Neural progenitor cell (in vitro differentiated cells): ENCODE measurements around the gene FAM89A. TPM values are rescaled to one million over a fixed set of nuclear protein-coding genes. Genes with fewer than 3 reads are reported as not detected.
A peak's percentile ranks its signal among the peaks of the same experiment; 100 is the strongest.

Source experiments
- DNase-seq: peaks from one replicate; pipeline ENCODE4 v3.0.0-alpha.2; 2016; ENCODE audit warnings: low spot score
- H2AFZ ChIP-seq: fragments of 200-600 bp; sonication (generic); replicated peaks from 2 replicates; pipeline ENCODE4 v1.6.1; 2016; ENCODE audit warnings: antibody characterized with exemption
- H3F3A ChIP-seq: fragments of 200-600 bp; sonication (generic); 2 replicates; pipeline ENCODE4 v1.6.1; 2016; ENCODE audit warnings: antibody characterized with exemption, low read depth
- H3K27ac ChIP-seq: fragments of 200-600 bp; sonication (generic); 2 replicates; pipeline ENCODE4 v1.5.1; 2016; ENCODE audit warnings: mild to moderate bottlenecking
- H3K27me3 ChIP-seq: fragments of 200-600 bp; sonication (generic); 2 replicates; pipeline ENCODE4 v1.6.1; 2016; ENCODE audit warnings: mild to moderate bottlenecking, moderate library complexity
- H3K36me3 ChIP-seq: fragments of 200-600 bp; sonication (generic); 2 replicates; pipeline ENCODE4 v1.5.1; 2016
- H3K4me1 ChIP-seq: fragments of 200-600 bp; sonication (generic); 2 replicates; pipeline ENCODE4 v1.6.1; 2016; ENCODE audit warnings: mixed run types
- H3K4me2 ChIP-seq: fragments of 200-600 bp; sonication (generic); 2 replicates; pipeline ENCODE4 v1.6.1; 2016
- H3K4me3 ChIP-seq: fragments of 200-600 bp; sonication (generic); 2 replicates; pipeline ENCODE4 v1.5.1; 2016
- H3K79me2 ChIP-seq: fragments of 200-600 bp; sonication (generic); 2 replicates; pipeline ENCODE4 v1.6.1; 2016; ENCODE audit warnings: low read depth
- H3K9ac ChIP-seq: fragments of 200-600 bp; sonication (generic); 2 replicates; pipeline ENCODE4 v1.6.1; 2016
- H3K9me3 ChIP-seq: fragments of 200-600 bp; sonication (generic); 2 replicates; pipeline ENCODE4 v1.5.1; 2016; ENCODE audit warnings: low read depth
- H4K20me1 ChIP-seq: fragments of 200-600 bp; sonication (generic); 2 replicates; pipeline ENCODE4 v1.6.1; 2016; ENCODE audit warnings: low read depth
- H3K27ac Mint-ChIP-seq: 3 replicates; pipeline ENCODE4 v1.8.0; 2021; ENCODE audit warnings: mixed read lengths
- H3K27me3 Mint-ChIP-seq: 2 replicates; pipeline ENCODE4 v1.8.0; 2022; ENCODE audit warnings: low read depth, mild to moderate bottlenecking, inconsistent platforms, moderate library complexity, mixed read lengths; ENCODE audit not compliant: insufficient read depth
- H3K36me3 Mint-ChIP-seq: 3 replicates; pipeline ENCODE4 v1.8.0; 2021; ENCODE audit warnings: mixed read lengths
- H3K4me1 Mint-ChIP-seq: 3 replicates; pipeline ENCODE4 v1.8.0; 2021; ENCODE audit warnings: mixed read lengths
- H3K4me3 Mint-ChIP-seq: 3 replicates; pipeline ENCODE4 v1.8.0; 2021; ENCODE audit warnings: mild to moderate bottlenecking, moderate library complexity, mixed read lengths
- H3K9me3 Mint-ChIP-seq: 3 replicates; pipeline ENCODE4 v1.8.0; 2020; ENCODE audit warnings: mixed read lengths
- EZH2 ChIP-seq: fragments of 200-600 bp; sonication (generic); IDR thresholded peaks from 2 replicates; pipeline ENCODE4 v1.6.1; 2017; ENCODE audit warnings: antibody characterized with exemption, mild to moderate bottlenecking, moderate library complexity
- EZH2phosphoT487 ChIP-seq: fragments of 200-600 bp; sonication (generic); IDR thresholded peaks from 2 replicates; pipeline ENCODE4 v1.6.1; 2017; ENCODE audit warnings: antibody characterized with exemption
- total RNA-seq: library from RNA; depleted of rRNA; stranded (reverse); fragments of >200 nt; gene quantifications from 2 replicates; pipeline ENCODE4 v1.2.3, GENCODE V29; 2015; ENCODE audit warnings: low replicate concordance
- TF ChIP-seq, protein P1 (sequence below): fragments of 200-600 bp; sonication (generic); IDR thresholded peaks from 2 replicates; pipeline ENCODE4 v1.5.1; 2017; ENCODE audit warnings: antibody characterized with exemption, mild to moderate bottlenecking

The FAM89A gene
- total RNA-seq, 1 donor from 2014 or later: 2.1 TPM

DNA sequence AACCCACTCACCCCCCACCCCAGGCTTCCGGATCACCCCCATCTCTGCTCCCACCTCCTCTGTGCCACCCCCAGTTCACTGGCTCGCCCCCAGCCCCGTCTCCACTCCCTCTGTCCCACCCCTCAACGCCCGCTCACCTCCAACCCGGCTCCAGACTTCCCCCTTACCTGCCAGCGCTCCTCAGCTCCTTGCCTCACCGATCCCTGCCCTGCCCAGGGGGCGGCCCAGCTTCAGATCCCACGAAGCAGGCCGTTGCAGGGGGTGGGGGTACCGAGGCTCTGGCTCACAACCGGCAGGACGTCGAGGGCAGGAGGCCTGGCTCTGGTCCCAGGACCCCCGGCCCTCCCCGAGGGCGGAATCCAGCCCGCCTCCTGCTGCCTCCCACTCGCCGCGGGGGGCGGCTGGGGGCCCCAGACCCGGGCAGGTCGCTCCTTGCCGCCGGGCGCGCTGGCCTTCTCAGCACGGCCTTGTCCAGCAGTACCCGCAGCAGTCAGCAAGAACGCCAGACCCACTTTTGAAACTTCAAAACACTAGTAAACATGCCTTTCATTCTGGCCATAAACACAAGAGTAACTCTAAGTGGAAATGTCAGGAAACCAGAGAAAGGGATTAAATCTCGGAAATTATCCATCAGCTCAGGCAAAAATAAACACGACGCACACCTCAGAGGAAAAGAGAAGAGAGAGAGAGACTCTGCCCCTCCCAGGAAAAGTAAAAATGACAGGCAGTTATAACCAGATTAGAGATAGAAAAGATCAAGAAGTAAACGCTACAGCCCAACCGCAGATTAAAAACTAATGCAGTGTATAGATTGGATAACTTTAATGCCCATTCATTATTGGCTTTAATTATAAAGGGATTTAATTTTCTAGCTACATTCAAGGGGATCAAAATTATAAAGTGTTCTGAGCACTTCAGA, 1.0 kb upstream of the FAM89A start:
- H3K27me3 ChIP-seq: peaks cover 100% of the 10 kb centered on the region
- H3K4me1 ChIP-seq: peaks cover 3% of the 10 kb centered on the region
- peaks cover 11% of the 10 kb centered on the region for H3K9me3 Mint-ChIP-seq
- peaks cover 12% of the 10 kb centered on the region for H3F3A ChIP-seq
- H3K27me3 Mint-ChIP-seq: peaks cover 29% of the 10 kb centered on the region
- peak; percentile 38 for DNase-seq
- no peak overlapping the region for H3K27ac ChIP-seq
- no peaks in the 10 kb centered on the region for H3K9me3 ChIP-seq
- peak overlapping the region; percentile 99 for H3K4me2 ChIP-seq
- no peaks in the 10 kb centered on the region for H3K36me3 ChIP-seq
- H3K4me1 Mint-ChIP-seq: peaks cover 16% of the 10 kb centered on the region
- H4K20me1 ChIP-seq: peaks cover 9% of the 10 kb centered on the region
- TF ChIP-seq, protein P1, sequence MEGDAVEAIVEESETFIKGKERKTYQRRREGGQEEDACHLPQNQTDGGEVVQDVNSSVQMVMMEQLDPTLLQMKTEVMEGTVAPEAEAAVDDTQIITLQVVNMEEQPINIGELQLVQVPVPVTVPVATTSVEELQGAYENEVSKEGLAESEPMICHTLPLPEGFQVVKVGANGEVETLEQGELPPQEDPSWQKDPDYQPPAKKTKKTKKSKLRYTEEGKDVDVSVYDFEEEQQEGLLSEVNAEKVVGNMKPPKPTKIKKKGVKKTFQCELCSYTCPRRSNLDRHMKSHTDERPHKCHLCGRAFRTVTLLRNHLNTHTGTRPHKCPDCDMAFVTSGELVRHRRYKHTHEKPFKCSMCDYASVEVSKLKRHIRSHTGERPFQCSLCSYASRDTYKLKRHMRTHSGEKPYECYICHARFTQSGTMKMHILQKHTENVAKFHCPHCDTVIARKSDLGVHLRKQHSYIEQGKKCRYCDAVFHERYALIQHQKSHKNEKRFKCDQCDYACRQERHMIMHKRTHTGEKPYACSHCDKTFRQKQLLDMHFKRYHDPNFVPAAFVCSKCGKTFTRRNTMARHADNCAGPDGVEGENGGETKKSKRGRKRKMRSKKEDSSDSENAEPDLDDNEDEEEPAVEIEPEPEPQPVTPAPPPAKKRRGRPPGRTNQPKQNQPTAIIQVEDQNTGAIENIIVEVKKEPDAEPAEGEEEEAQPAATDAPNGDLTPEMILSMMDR: no peak
- TF ChIP-seq EZH2phosphoT487 (no peak), EZH2 (no peak)
- H3K36me3 Mint-ChIP-seq: peaks cover 4% of the 10 kb centered on the region
- H3K4me3 ChIP-seq: peak overlapping the region; percentile 81
- H3K27ac Mint-ChIP-seq: no peak overlapping the region
- no peak overlapping the region for H3K9ac ChIP-seq
- peak overlapping the region; percentile 84 for H3K4me3 Mint-ChIP-seq
- H3K79me2 ChIP-seq: no peaks in the 10 kb centered on the region
- peak overlapping the region; percentile 58 for H2AFZ ChIP-seq

DNA sequence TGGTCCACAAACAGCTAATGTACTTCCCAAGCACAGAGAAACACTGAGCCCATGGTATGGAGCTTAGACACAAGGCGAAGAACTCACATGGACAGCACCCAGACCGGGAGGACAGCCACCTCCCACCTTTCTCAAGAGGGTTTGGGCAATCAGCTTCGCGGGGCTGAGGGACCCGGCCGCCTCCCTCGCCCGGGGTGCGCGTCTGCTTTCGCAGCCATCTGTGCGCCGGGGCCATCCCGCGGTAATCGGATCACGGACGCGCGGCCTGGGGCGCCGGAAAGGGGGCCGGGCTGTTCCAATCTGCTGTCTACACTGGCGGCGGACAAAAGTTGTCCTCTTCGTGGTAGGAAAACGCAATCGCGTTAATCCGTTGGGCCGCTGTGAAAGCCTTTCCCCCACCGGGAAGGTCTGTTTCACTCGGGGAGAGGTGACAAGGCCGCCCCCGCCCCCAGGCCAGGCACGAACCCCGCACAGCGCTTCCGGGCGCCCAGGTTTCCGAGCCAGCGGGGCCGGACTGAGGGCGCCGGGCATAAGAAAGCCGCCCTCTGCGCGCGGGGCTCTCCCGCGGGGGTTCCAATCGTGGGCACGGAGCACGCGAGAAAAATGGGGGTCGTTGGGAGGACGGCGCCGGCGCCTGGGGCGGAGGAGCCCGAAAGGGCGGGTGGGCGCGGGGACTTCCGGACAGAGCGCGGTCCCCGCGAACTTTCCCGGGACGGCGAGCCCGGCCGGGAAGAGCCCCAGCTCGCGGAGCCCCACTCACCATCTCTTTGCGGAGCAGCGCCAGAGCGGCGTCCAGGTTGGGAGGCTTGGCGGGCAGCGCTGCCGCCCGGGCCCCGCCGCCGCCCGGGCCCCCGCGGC, 664 bp downstream of the FAM89A start:
- no peak overlapping the region for H3K27ac Mint-ChIP-seq
- Histone ChIP-seq H3K9me3 (no peaks in the 10 kb centered on the region), H4K20me1 (peaks cover 9% of the 10 kb centered on the region), H3F3A (peaks cover 12% of the 10 kb centered on the region), H3K79me2 (no peaks in the 10 kb centered on the region), H2AFZ (peak overlapping the region; percentile 96), H3K36me3 (no peaks in the 10 kb centered on the region), H3K27me3 (peaks cover 98% of the 10 kb centered on the region), H3K4me1 (peaks cover 3% of the 10 kb centered on the region), H3K27ac (no peak overlapping the region), H3K9ac (no peak overlapping the region), H3K4me3 (peak overlapping the region; percentile 81), H3K4me2 (peak overlapping the region; percentile 99)
- peaks cover 19% of the 10 kb centered on the region for H3K27me3 Mint-ChIP-seq
- H3K9me3 Mint-ChIP-seq: no peaks in the 10 kb centered on the region
- peaks cover 16% of the 10 kb centered on the region for H3K4me1 Mint-ChIP-seq
- peaks cover 4% of the 10 kb centered on the region for H3K36me3 Mint-ChIP-seq
- peak; percentile 75 for DNase-seq
- TF ChIP-seq EZH2: peak; percentile 89
- TF ChIP-seq, protein P1: no peak
- peak; percentile 75 for TF ChIP-seq EZH2phosphoT487
- peak overlapping the region; percentile 88 for H3K4me3 Mint-ChIP-seq

DNA sequence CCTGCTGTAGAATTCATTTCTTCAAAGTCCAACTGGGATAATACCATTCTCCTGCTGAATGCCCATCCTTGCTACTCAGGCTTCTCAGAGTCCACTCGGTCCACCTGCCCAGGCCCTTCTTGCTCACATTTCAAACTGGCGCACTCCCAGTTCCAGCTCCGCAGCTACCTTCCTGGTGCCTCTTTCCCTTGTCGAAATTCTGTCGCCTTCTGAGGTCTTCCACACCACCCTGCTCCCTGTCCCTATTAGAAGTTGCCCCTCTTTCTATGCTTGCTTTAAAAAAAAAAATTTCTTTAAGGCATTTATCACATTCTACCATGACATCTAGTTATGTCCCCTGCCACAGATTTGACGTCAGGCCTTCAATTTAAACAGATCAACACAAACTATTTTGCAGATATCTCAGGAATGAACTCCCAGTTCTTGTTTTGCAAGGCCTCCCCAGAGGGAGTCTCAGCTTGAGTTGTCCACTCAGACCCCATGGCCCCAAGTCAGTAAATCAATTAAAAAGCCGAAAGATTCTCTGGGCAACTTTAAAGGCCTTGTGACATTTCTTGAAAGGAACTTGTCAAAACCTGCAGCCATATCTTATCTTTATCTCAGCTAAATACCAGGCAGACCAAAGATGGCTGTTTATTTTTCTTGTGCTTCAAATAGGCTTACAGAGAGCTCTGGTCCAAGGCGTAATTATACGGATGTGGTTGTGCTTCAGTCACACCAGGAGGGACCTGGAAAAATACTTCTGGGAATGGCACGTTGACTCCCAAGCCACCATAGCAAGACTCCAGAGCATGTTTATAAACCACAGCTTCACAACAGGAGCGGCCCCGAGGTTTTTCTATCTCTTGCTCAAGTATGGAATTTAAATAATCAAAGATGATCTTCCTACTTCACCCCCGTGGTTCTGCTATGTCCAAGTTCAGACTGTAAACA, 2.2 kb downstream of the FAM89A start:
- Histone ChIP-seq H3K27ac (no peak overlapping the region), H3K4me2 (no peak overlapping the region), H2AFZ (no peak overlapping the region), H3K27me3 (peaks cover 98% of the 10 kb centered on the region), H3K9me3 (no peaks in the 10 kb centered on the region), H3K4me1 (peaks cover 3% of the 10 kb centered on the region), H3K4me3 (no peak overlapping the region), H3K9ac (no peak overlapping the region), H4K20me1 (peaks cover 9% of the 10 kb centered on the region), H3F3A (peaks cover 12% of the 10 kb centered on the region), H3K36me3 (no peaks in the 10 kb centered on the region), H3K79me2 (no peaks in the 10 kb centered on the region)
- no peaks in the 10 kb centered on the region for H3K9me3 Mint-ChIP-seq
- H3K4me1 Mint-ChIP-seq: peaks cover 16% of the 10 kb centered on the region
- H3K27me3 Mint-ChIP-seq: peaks cover 19% of the 10 kb centered on the region
- TF ChIP-seq, protein P1: no peak
- TF ChIP-seq EZH2: no peak
- TF ChIP-seq EZH2phosphoT487: no peak
- H3K27ac Mint-ChIP-seq: no peak overlapping the region
- H3K36me3 Mint-ChIP-seq: peaks cover 4% of the 10 kb centered on the region
- peak overlapping the region; percentile 88 for H3K4me3 Mint-ChIP-seq
- DNase-seq: no peak
